Right cardiac atrium (tissue), 5 donors: ENCODE data around the gene FRAS1. TPM values are rescaled to one million over a fixed set of nuclear protein-coding genes. Genes with fewer than 3 reads are reported as not detected.

Experiments
- ATAC-seq, 2 donors: fragments of 200-7000 bp; cut with Tn5 transposase; one replicate each; pipeline versions ENCODE4 v1.8.0 to v1.9.1; 2020; ENCODE audit warnings: moderate library complexity in 2 of 2, mild to moderate bottlenecking in 1 of 2
- DNase-seq, 3 donors: peaks; one replicate each; pipeline ENCODE4 v3.0.0-alpha.2; 2020
- H3K27ac ChIP-seq: one replicate; pipeline ENCODE4 v1.5.1; 2013; ENCODE audit warnings: mild to moderate bottlenecking, low read length, control low read depth, moderate library complexity
- H3K27me3 ChIP-seq: one replicate; pipeline ENCODE4 v1.6.1; 2013; ENCODE audit not compliant: control insufficient read depth, insufficient read depth
- H3K4me1 ChIP-seq: one replicate; pipeline ENCODE4 v1.6.1; 2013; ENCODE audit warnings: low read length; ENCODE audit not compliant: control insufficient read depth, insufficient read depth
- H3K4me3 ChIP-seq: one replicate; pipeline ENCODE4 v1.5.1; 2013; ENCODE audit warnings: low read length, control low read depth
- H3K9me3 ChIP-seq: one replicate; pipeline ENCODE4 v1.6.1; 2013; ENCODE audit warnings: low read length; ENCODE audit not compliant: control insufficient read depth
- WGBS: extraction: QIAGEN DNeasy Blood & Tissue Kit; methylation state at CpG from one replicate; pipeline ENCODE4 v1.1.7; 2013; 5-methylcytosine and 5-hydroxymethylcytosine counted together
- intact Hi-C, 4 donors: fragments of 100-400 bp; cut with DNase I; formaldehyde crosslinking; loops; one replicate each; pipeline versions ENCODE4 v1.11.0 to v1.14.0; 2022 to 2023
- polyA plus RNA-seq: library from polyadenylated mRNA; stranded (reverse); fragments of 200-250 nt; gene quantifications from one replicate; pipeline ENCODE4 v1.2.3, GENCODE V29; 2013
- total RNA-seq, 4 donors: library from RNA; stranded (reverse); fragmentation: NEBNext Ultra II Directional; extraction: Animal tissue kit (Norgen Biotek cat#: 25700); gene quantifications; one replicate each; pipeline ENCODE4 v1.2.1, GENCODE V29; 2021
- donor health status: healthy with polysubstance abuse.
- donor health status: DM: no; HTN: yes; CAD: no.
- donor health status: DM: no; HTN: no; CAD: no.
- donor health status: DM: no; HTN: yes; CAD: no; lungs with severe emphysema.
- donor health status: DM: yes; HTN: yes; CAD: no.

Gene FRAS1
- total and polyA plus RNA-seq, 5 donors, result 1.1 to 7.9 (median 5.1) TPM

- Histone ChIP-seq H3K27me3 (no peaks in the 10 kb centered on the region), H3K4me1 (no peaks in the 10 kb centered on the region), H3K9me3 (no peaks in the 10 kb centered on the region), H3K27ac (peak overlapping the region; percentile 39), H3K4me3 (peak overlapping the region; percentile 73)
- intact Hi-C loops, result loop anchor here in 1 of 4 donors (10.0 kb wide), 2 partner anchors 96 to 456 kb away; no protein-coding TSS in a partner anchor
- ATAC-seq (peak; percentile 34 to 53), DNase-seq (peak; percentile 37 to 79 (median 78))
- under 1% methylated on average over 54 of the region's 54 CpGs for WGBS
Measured at GRCh38 chr4:78058591-78059523, 1.7 kb downstream of the FRAS1 start.

DNA sequence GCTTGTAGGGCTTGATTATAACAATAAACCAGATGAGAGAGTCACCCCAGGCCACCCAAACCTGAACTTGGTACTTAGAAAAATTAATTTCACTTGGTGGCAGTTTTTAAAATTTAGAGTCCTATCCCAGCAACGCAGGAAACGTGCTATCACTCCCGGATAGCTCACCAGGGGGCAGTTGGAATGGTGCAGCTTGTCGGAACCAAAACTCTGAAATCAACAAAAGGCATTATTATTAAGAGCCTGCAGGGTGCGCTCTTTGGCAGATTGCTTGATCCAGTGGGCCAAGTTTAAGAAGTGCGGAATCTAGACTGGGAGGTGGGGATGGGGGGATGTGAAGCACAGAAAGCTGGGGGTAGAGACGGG is 2.4 kb downstream of the FRAS1 start:
- Histone ChIP-seq H3K9me3 (no peaks in the 10 kb centered on the region), H3K27me3 (no peaks in the 10 kb centered on the region), H3K4me1 (no peaks in the 10 kb centered on the region), H3K4me3 (peak overlapping the region; percentile 73), H3K27ac (no peak overlapping the region)
- WGBS, result 2% methylated on average over 7 of the region's 7 CpGs
- DNase-seq (peak; percentile 22 to 73 (median 67)), ATAC-seq (peak; percentile 18 to 35)
- intact Hi-C loops, result loop anchor here in 1 of 4 donors (10.0 kb wide), 2 partner anchors 95 to 455 kb away; no protein-coding TSS in a partner anchor

DNA sequence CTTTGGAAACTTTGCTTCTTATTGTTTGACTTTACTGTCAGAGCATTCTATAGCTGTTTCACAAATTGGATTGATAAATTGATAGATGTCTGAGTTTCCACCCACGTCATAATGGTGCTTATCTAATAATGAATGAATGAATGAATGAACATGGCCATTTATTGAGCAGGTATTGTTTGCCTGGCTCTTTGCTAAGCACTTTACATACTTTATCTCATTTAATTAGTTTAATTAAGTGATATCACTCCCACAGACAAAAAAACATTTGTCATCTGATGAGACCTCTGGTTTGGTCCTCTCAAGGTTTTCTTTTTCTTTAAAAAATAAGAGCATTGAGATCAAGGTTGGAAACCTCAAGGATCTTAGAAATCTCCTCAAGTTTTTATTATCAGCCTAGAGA is 2.8 kb downstream of the FRAS1 start:
- intact Hi-C loops, result loop anchor here in 1 of 4 donors (10.0 kb wide), 2 partner anchors 95 to 455 kb away; no protein-coding TSS in a partner anchor
- DNase-seq, result no peak
- ATAC-seq, result no peak
- Histone ChIP-seq H3K27ac (no peak overlapping the region), H3K9me3 (no peaks in the 10 kb centered on the region), H3K4me1 (no peaks in the 10 kb centered on the region), H3K27me3 (no peaks in the 10 kb centered on the region), H3K4me3 (no peak overlapping the region)
- WGBS, result 64% methylated on average over 1 of the region's 1 CpG

DNA sequence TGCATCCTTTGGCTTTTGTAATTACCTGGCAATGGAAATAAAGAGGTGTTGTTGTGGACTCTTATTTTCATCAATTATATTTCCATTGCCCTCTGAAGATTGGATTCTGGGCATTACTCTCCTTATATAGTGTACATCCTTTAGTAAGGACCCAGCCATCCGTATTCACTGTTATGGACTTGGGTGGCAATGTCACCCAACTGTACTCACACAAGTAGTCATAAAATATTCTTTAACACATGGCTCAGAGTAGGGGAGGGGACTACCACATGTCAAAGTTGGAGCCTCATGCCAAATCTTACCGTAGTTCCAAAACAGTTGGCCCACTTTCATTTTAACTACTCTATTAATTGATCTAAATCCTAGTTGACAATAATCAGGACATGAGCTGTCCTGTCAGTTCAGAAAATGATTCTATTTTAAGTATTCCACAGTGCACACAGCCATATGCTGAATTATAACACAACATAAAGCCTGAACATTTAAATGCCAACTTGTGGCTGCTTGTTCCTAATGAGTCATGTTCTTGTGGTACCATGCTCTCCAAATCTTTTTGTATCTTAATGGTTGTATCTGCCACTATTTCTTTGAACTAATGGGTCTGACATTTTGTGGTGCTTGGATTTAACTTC is 4.9 kb downstream of the FRAS1 start:
- intact Hi-C loops, result no loop called here
- DNase-seq (no peak), ATAC-seq (no peak)
- Histone ChIP-seq H3K27me3 (no peaks in the 10 kb centered on the region), H3K9me3 (no peaks in the 10 kb centered on the region), H3K4me1 (no peaks in the 10 kb centered on the region), H3K27ac (no peak overlapping the region), H3K4me3 (no peak overlapping the region)
- 67% methylated on average over 2 of the region's 2 CpGs for WGBS

- no peaks in the 10 kb centered on the region for H3K27me3 ChIP-seq
- H3K4me1 ChIP-seq, result peaks cover 2% of the 10 kb centered on the region
- intact Hi-C loops, result no loop called here
- ATAC-seq (no peak), DNase-seq (no peak)
- 43% methylated on average over 4 of the region's 4 CpGs for WGBS
- no peak overlapping the region for H3K27ac ChIP-seq
- H3K4me3 ChIP-seq, result no peak overlapping the region
- H3K9me3 ChIP-seq, result no peaks in the 10 kb centered on the region
Measured at GRCh38 chr4:78065508-78066192, 8.5 kb downstream of the FRAS1 start.

DNA sequence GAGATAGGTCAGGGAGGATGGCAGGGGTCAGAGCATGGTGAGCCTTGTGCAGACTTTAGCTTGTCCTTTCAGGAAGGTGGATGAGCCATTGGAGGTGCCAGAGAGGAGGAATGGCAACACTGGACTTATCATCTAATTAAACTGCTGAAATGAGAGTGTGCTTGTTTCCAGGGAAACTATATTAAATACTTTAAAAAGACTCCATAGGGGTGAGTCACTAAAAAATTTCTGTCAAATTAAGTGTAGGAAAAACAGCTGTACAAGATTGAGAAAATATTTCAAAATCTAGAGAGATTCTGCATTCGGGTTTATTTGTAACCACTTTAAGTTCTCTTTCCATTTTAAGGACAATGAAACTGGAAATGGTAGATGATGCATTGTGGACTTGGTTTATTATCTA is 11.4 kb downstream of the FRAS1 start:
- 37% methylated on average over 1 of the region's 1 CpG for WGBS
- ATAC-seq (no peak), DNase-seq (no peak)
- no peak overlapping the region for H3K4me3 ChIP-seq
- H3K9me3 ChIP-seq, result no peaks in the 10 kb centered on the region
- intact Hi-C loops, result no loop called here
- H3K27ac ChIP-seq, result no peak overlapping the region
- peaks cover 2% of the 10 kb centered on the region for H3K4me1 ChIP-seq
- no peaks in the 10 kb centered on the region for H3K27me3 ChIP-seq

GRCh38 chr4:78069319-78069718 is 12.2 kb downstream of the FRAS1 start:
- Histone ChIP-seq H3K27ac (no peak overlapping the region), H3K4me3 (no peak overlapping the region), H3K27me3 (no peaks in the 10 kb centered on the region), H3K4me1 (peaks cover 2% of the 10 kb centered on the region), H3K9me3 (no peaks in the 10 kb centered on the region)
- intact Hi-C loops, result no loop called here
- no peak for DNase-seq
- ATAC-seq, result no peak
- WGBS, result 73% methylated on average over 4 of the region's 4 CpGs

GRCh38 chr4:78069859-78070258 is 12.7 kb downstream of the FRAS1 start:
- ATAC-seq (no peak), DNase-seq (no peak)
- 61% methylated on average over 3 of the region's 3 CpGs for WGBS
- intact Hi-C loops, result no loop called here
- Histone ChIP-seq H3K4me3 (no peak overlapping the region), H3K4me1 (peaks cover 5% of the 10 kb centered on the region), H3K27me3 (no peaks in the 10 kb centered on the region), H3K9me3 (no peaks in the 10 kb centered on the region), H3K27ac (no peak overlapping the region)

GRCh38 chr4:78070731-78071282 is 13.7 kb downstream of the FRAS1 start:
- WGBS, result 85% methylated on average over 2 of the region's 2 CpGs
- ATAC-seq (no peak), DNase-seq (no peak)
- intact Hi-C loops, result no loop called here
- Histone ChIP-seq H3K27me3 (no peaks in the 10 kb centered on the region), H3K9me3 (no peaks in the 10 kb centered on the region), H3K4me1 (peaks cover 7% of the 10 kb centered on the region), H3K4me3 (no peak overlapping the region), H3K27ac (no peak overlapping the region)

DNA sequence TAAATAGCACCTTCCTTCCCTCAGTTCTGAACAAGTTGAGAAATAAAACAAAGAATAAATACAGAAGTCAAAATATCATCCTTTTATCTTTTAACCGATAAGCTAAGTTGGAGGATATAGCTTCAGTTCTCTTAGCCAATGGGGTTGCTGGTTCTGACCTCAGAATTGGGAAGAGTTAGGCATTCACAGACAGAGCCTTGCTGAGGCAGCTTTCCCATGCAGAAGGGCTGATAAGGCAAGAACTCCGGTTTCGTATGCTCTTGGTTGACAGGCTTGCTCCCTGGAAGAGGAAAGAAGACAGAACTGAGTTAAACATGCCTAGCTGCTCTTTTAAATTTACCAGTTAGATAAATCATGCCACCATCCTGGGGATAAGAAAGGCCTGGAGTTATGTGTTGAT is 17.6 kb downstream of the FRAS1 start:
- no peak for ATAC-seq
- intact Hi-C loops, result no loop called here
- Histone ChIP-seq H3K4me3 (no peak overlapping the region), H3K9me3 (no peaks in the 10 kb centered on the region), H3K27ac (no peak overlapping the region), H3K27me3 (no peaks in the 10 kb centered on the region), H3K4me1 (peaks cover 7% of the 10 kb centered on the region)
- no peak for DNase-seq
- WGBS, result 43% methylated on average over 3 of the region's 3 CpGs
